ENCODE data around the gene MDM4. TPM values are rescaled to one million over a fixed set of nuclear protein-coding genes. Genes with fewer than 3 reads are reported as not detected.

MDM4 gene
- total RNA-seq, 4 donors from 2014 or later, result 15.1 to 44.0 (median 28.9) TPM

GRCh38 chr1:204475656-204476432, 40.4 kb upstream of the MDM4 start:
- Histone ChIP-seq H3K4me1 (peaks cover 61 to 67% of the 10 kb centered on the region in 2 donors), H3K36me3 (no peaks in the 10 kb centered on the region), H3K9me3 (no peaks in the 10 kb centered on the region), H3K27ac (peak overlapping the region; percentile 33 to 55 (median 50)), H3K27me3 (no peaks in the 10 kb centered on the region), H3K4me3 (no peak overlapping the region)
- peak in 1 of 2 donors; percentile 43 for ATAC-seq
- in situ Hi-C loops (cut with MboI; ENCODE audit: low sequenced_read_pairs in 4 of 4) (no loop called here), intact Hi-C loops (cut with DNase I; ENCODE audit: low total_unique reads) (no loop called here)
- DNase-seq, result no peak
- no peak for TF ChIP-seq CTCF (IDR thresholded peaks at IDR 0.05 in 4 of 5, conservative IDR thresholded peaks at IDR 0.05 in 1 of 5)
- TF ChIP-seq POLR2A (IDR thresholded peaks at IDR 0.05), result no peak

GRCh38 chr1:204476563-204476962, 39.6 kb upstream of the MDM4 start:
- H3K4me1 ChIP-seq, result peaks cover 68 to 75% of the 10 kb centered on the region in 2 donors

GRCh38 chr1:204477036-204477740, 39.0 kb upstream of the MDM4 start:
- H3K27me3 ChIP-seq, result no peaks in the 10 kb centered on the region
- intact Hi-C loops (cut with DNase I; ENCODE audit: low total_unique reads), result no loop called here
- peaks cover 74 to 81% of the 10 kb centered on the region in 2 donors for H3K4me1 ChIP-seq
- ATAC-seq (no peak), DNase-seq (no peak)
- peak overlapping the region; percentile 0 to 41 (median 38) for H3K27ac ChIP-seq
- TF ChIP-seq CTCF (IDR thresholded peaks at IDR 0.05 in 4 of 5, conservative IDR thresholded peaks at IDR 0.05 in 1 of 5), result no peak
- no peak for TF ChIP-seq POLR2A (IDR thresholded peaks at IDR 0.05)
- H3K36me3 ChIP-seq, result no peaks in the 10 kb centered on the region
- H3K9me3 ChIP-seq, result no peaks in the 10 kb centered on the region
- H3K4me3 ChIP-seq, result no peak overlapping the region
- in situ Hi-C loops (cut with MboI; ENCODE audit: low sequenced_read_pairs in 4 of 4), result no loop called here

More at GRCh38 chr1:204476563-204476962, 39.6 kb upstream of the MDM4 start:
- DNase-seq, result no peak
- in situ Hi-C loops (cut with MboI; ENCODE audit: low sequenced_read_pairs in 4 of 4), result no loop called here
- no peaks in the 10 kb centered on the region for H3K36me3 ChIP-seq
- no peaks in the 10 kb centered on the region for H3K27me3 ChIP-seq
- no peak overlapping the region for H3K4me3 ChIP-seq
- no peaks in the 10 kb centered on the region for H3K9me3 ChIP-seq
- no peak for ATAC-seq
- TF ChIP-seq CTCF (IDR thresholded peaks at IDR 0.05 in 4 of 5, conservative IDR thresholded peaks at IDR 0.05 in 1 of 5) (no peak), POLR2A (IDR thresholded peaks at IDR 0.05) (no peak)
- intact Hi-C loops (cut with DNase I; ENCODE audit: low total_unique reads), result no loop called here
- H3K27ac ChIP-seq, result peak overlapping the region in 2 of 4 donors; percentile 50 to 51

- no peak overlapping the region for H3K4me3 ChIP-seq
- H3K27ac ChIP-seq, result peak overlapping the region in 3 of 4 donors; percentile 41 to 44 (median 43)
- TF ChIP-seq POLR2A (IDR thresholded peaks at IDR 0.05) (no peak), CTCF (IDR thresholded peaks at IDR 0.05 in 4 of 5, conservative IDR thresholded peaks at IDR 0.05 in 1 of 5) (no peak)
- H3K4me1 ChIP-seq, result peaks cover 83 to 90% of the 10 kb centered on the region in 2 donors
- intact Hi-C loops (cut with DNase I; ENCODE audit: low total_unique reads), result no loop called here
- H3K36me3 ChIP-seq, result no peaks in the 10 kb centered on the region
- DNase-seq, result peak in 1 of 2 donors; percentile 32
- H3K9me3 ChIP-seq, result no peaks in the 10 kb centered on the region
- ATAC-seq, result peak; percentile 48 to 52
- no peaks in the 10 kb centered on the region for H3K27me3 ChIP-seq
- in situ Hi-C loops (cut with MboI; ENCODE audit: low sequenced_read_pairs in 4 of 4), result no loop called here
Measured at GRCh38 chr1:204478172-204478899, 37.9 kb upstream of the MDM4 start.

Measured in gastrocnemius medialis (tissue), 4 donors.